HG03575 (cell line): ENCODE results near the gene IFRD1.

Source experiments
- ATAC-seq: cut with Tn5 transposase; IDR thresholded peaks from one replicate; pipeline ENCODE4 v1.9.1; 2021; ENCODE audit not compliant: unreplicated experiment, insufficient number of reproducible peaks, low FRiP score; ENCODE audit errors: extremely low read depth

Gene IFRD1

GRCh38 chr7:112449902-112450806 is at the start of gene IFRD1:
IFRD1 (plus strand) TSS chr7:112450460; CDS start chr7:112450689, 229 bp downstream.
- peak; percentile 54 for ATAC-seq

- ATAC-seq = no peak
Measured at GRCh38 chr7:112404321-112404720, 45.9 kb upstream of the IFRD1 start.

- no peak for ATAC-seq
Measured at GRCh38 chr7:112405286-112405685, 45.0 kb upstream of the IFRD1 start.

GRCh38 chr7:112407261-112407660 is 43.0 kb upstream of the IFRD1 start:
- ATAC-seq = no peak

GRCh38 chr7:112410092-112410491 is 40.2 kb upstream of the IFRD1 start:
- no peak for ATAC-seq

- ATAC-seq = no peak
Measured at GRCh38 chr7:112411186-112411795, 39.0 kb upstream of the IFRD1 start.

GRCh38 chr7:112414855-112415490 is 35.3 kb upstream of the IFRD1 start:
- no peak for ATAC-seq

- no peak for ATAC-seq
Measured at GRCh38 chr7:112416127-112416526, 34.1 kb upstream of the IFRD1 start.

- ATAC-seq = no peak
Measured at GRCh38 chr7:112419543-112420130, 30.6 kb upstream of the IFRD1 start.

- ATAC-seq = no peak
Measured at GRCh38 chr7:112420236-112420861, 29.9 kb upstream of the IFRD1 start.

- ATAC-seq = no peak
Measured at GRCh38 chr7:112421666-112422486, 28.4 kb upstream of the IFRD1 start.

GRCh38 chr7:112422842-112423496 is 27.3 kb upstream of the IFRD1 start:
- ATAC-seq = no peak

- ATAC-seq = no peak
Measured at GRCh38 chr7:112423987-112424386, 26.3 kb upstream of the IFRD1 start.

- ATAC-seq = no peak
Measured at GRCh38 chr7:112427984-112428383, 22.3 kb upstream of the IFRD1 start.

GRCh38 chr7:112428715-112429114 is 21.5 kb upstream of the IFRD1 start:
- no peak for ATAC-seq

- ATAC-seq = no peak
Measured at GRCh38 chr7:112430649-112431048, 19.6 kb upstream of the IFRD1 start.

- ATAC-seq = no peak
Measured at GRCh38 chr7:112431803-112432202, 18.5 kb upstream of the IFRD1 start.

- ATAC-seq = no peak
Measured at GRCh38 chr7:112433289-112433688, 17.0 kb upstream of the IFRD1 start.
